Sigmoid colon (tissue), 4 donors: Measurements from ENCODE around the gene YPEL5.

Experiments
- CTCF ChIP-seq, 4 experiments: fragments of 450-650 bp in 3 of 4; fragments of 200-600 bp in 1 of 4; IDR thresholded peaks; one replicate each; pipeline ENCODE4 v1.5.1; 2016 to 2019; ENCODE audit warnings: antibody characterized with exemption in 4 of 4, mild to moderate bottlenecking in 3 of 4, moderate library complexity in 2 of 4
- EP300 ChIP-seq, 4 donors: sonication (generic); formaldehyde crosslinking; IDR thresholded peaks; one replicate each; pipeline ENCODE4 v1.6.1; 2017; ENCODE audit warnings: antibody characterized with exemption in 4 of 4
- POLR2A ChIP-seq, 2 donors: fragments of 450-650 bp; IDR thresholded peaks; one replicate each; pipeline ENCODE4 v1.6.1; 2016; ENCODE audit warnings: antibody characterized with exemption in 2 of 2, mild to moderate bottlenecking in 2 of 2, moderate library complexity in 2 of 2

GRCh38 chr2:30181176-30181575 is 34.4 kb downstream of the YPEL5 start:
- TF ChIP-seq CTCF (IDR thresholded peaks at IDR 0.05) (no peak), EP300 (IDR thresholded peaks at IDR 0.05) (no peak), POLR2A (IDR thresholded peaks at IDR 0.05) (no peak)
